Midbrain (tissue), 1 donor: ENCODE results near the gene NELFA.

Experiments
- DNase-seq: peaks from one replicate; lab custom pipeline; 2025; lab: John Stamatoyannopoulos, UW

The NELFA gene

DNA sequence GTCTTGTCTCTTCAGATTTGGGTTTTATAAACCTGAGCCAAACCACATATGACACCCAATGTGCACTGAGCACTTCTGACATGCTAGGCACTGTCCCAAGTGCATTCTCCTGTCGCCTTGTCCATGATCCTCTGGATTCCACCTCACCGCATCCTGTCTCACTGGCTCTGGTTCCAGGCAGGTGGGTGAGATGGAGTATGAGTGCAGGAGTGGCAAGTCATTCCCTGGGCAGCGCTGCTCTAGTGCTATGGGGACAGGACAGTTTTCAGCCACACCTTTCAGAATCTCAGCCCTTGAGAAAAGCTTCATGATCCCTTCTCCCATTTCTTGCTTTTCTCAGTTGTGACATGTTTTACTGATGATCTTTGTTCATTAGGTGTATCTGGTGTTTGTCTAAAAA lies 71.2 kb downstream of the NELFA start:
- DNase-seq: no peak

DNA sequence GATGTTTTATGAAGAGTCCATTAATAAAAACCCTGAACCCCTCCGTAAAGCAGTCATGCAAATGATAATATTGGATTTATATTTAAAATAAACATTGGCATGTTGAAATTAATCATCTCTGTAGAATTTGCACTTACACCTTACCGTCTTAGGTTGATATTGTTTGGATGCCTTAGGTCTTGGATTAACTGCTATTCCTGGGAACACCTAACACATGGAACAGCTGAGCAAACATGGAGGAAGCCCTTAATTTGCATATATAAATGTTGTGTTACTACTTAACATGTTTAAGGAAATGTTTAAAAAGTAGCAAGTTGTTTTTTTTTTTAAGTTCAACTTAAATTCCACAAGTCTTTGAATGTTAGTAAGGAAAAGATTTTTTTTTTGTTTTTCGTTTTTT lies 75.1 kb downstream of the NELFA start:
- no peak for DNase-seq

DNA sequence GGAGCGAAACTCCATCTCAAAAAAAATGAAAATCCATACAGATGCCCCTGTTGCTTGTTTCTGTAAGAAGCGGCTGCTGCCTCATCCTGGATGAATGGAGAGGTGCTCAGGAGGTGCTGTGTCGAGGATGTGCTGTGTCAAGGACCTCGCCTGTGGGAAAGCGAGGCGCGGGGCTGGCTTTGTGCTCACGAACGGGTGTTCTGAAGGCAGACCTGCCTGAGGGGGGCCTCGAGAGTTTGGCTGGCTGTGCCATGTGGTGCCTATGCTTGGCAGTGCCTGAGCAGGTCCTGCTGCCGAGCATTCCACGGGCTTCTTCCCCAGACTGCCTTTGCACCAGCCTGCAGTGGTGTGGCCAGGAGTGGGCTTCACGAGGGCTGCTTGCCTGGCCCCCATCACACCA lies 76.0 kb downstream of the NELFA start:
- no peak for DNase-seq
